Prostate gland (tissue), 2 donors: ENCODE results near the gene MAP4K2.

Experiments used
- POLR2AphosphoS5 ChIP-seq: sonication (generic); formaldehyde crosslinking; IDR thresholded peaks from one replicate; pipeline ENCODE4 v1.6.1; 2017; ENCODE audit warnings: antibody characterized with exemption
- TF ChIP-seq, protein P1 (sequence below), 4 experiments: fragments of 200-600 bp in 2 of 4; fragments of 450-650 bp in 2 of 4; sonication (generic) in 2 of 4; IDR thresholded peaks; 1 replicate in 3 of 4; 2 replicates in 1 of 4; pipeline ENCODE4 v1.5.1; 2016 to 2019; ENCODE audit warnings: antibody characterized with exemption in 4 of 4, mild to moderate bottlenecking in 2 of 4, moderate library complexity in 2 of 4

DNA sequence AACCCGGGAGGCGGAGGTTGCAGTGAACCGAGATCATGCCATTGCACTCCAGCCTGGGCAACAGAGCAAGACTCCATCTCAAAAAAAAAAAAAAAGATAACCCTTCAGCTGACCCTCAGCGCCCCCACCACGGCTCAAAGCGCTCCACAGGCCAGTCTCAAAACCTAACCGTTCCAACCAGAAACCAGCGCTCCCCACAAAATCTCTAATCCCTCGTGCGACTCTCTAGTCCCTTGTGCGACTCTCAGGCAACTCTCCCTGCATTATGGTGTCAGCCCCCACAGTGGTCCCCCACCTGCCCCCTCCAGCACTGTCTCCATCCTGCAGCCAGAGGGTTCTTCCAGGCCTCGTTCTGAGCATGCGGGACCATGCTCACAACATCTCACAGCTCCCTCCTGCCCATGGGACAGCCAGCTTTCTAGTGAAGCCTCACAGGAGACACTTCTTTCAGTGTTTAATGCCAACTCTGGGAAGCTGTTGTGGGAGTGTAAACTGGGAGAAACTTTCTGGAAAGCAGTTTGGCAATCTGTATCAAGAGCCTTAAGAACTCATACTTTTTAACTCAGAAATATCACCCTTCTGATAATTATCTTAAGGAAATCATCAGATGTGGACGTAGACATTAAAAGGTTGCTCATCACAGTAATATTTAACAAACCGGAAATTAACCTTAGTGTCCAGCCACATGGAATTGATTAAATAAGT lies 54.9 kb downstream of the MAP4K2 start:
- TF ChIP-seq, protein P1, sequence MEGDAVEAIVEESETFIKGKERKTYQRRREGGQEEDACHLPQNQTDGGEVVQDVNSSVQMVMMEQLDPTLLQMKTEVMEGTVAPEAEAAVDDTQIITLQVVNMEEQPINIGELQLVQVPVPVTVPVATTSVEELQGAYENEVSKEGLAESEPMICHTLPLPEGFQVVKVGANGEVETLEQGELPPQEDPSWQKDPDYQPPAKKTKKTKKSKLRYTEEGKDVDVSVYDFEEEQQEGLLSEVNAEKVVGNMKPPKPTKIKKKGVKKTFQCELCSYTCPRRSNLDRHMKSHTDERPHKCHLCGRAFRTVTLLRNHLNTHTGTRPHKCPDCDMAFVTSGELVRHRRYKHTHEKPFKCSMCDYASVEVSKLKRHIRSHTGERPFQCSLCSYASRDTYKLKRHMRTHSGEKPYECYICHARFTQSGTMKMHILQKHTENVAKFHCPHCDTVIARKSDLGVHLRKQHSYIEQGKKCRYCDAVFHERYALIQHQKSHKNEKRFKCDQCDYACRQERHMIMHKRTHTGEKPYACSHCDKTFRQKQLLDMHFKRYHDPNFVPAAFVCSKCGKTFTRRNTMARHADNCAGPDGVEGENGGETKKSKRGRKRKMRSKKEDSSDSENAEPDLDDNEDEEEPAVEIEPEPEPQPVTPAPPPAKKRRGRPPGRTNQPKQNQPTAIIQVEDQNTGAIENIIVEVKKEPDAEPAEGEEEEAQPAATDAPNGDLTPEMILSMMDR (IDR thresholded peaks at IDR 0.05): no peak
- TF ChIP-seq POLR2AphosphoS5: no peak
